DND-41 (cell line): Measurements from ENCODE around the gene PISD.

Experiments used
- ATAC-seq: fragments of 200-7000 bp; cut with Tn5 transposase; 3 replicates; pipeline ENCODE4 v1.9.1; 2021; ENCODE audit warnings: low read depth; ENCODE audit not compliant: insufficient read depth
- DNase-seq: peaks from one replicate; pipeline ENCODE4 v3.0.0-alpha.2; 2020
- H2AFZ ChIP-seq: 2 replicates; pipeline ENCODE4 v1.6.0; 2012; ENCODE audit warnings: low read depth, low read length
- H3K27ac ChIP-seq: 2 replicates; pipeline ENCODE4 v1.5.1; 2012; ENCODE audit warnings: low read length, inconsistent platforms
- H3K27me3 ChIP-seq: fragments of 200-600 bp; sonication (generic); 2 replicates; pipeline ENCODE4 v1.6.0; 2012; ENCODE audit warnings: low read length, mild to moderate bottlenecking, inconsistent platforms; ENCODE audit not compliant: insufficient read depth, poor library complexity
- H3K36me3 ChIP-seq: 2 replicates; pipeline ENCODE4 v1.5.1; 2012; ENCODE audit warnings: low read length, inconsistent platforms; ENCODE audit not compliant: insufficient read depth
- H3K4me1 ChIP-seq: 2 replicates; pipeline ENCODE4 v1.5.1; 2012; ENCODE audit warnings: mild to moderate bottlenecking, low read length; ENCODE audit not compliant: insufficient read depth
- H3K4me2 ChIP-seq: 2 replicates; pipeline ENCODE4 v1.6.0; 2012; ENCODE audit warnings: mild to moderate bottlenecking, moderate library complexity, low read length, inconsistent platforms; ENCODE audit not compliant: insufficient read depth
- H3K4me3 ChIP-seq, 2 experiments: fragments of 200-600 bp in 1 of 2; shearing (Covaris generic) in 1 of 2; 2 replicates each; pipeline ENCODE4 v1.5.1; 2012 to 2016; ENCODE audit warnings: inconsistent platforms in 2 of 2, low read length in 2 of 2, mild to moderate bottlenecking in 2 of 2, low read depth in 1 of 2, moderate library complexity in 1 of 2
- H3K79me2 ChIP-seq: 2 replicates; pipeline ENCODE4 v1.6.0; 2012; ENCODE audit warnings: low read length, inconsistent platforms; ENCODE audit not compliant: insufficient read depth
- H3K9ac ChIP-seq: 2 replicates; pipeline ENCODE4 v1.6.0; 2012; ENCODE audit warnings: low read depth, mild to moderate bottlenecking, inconsistent platforms, low read length, moderate library complexity
- H3K9me3 ChIP-seq: 2 replicates; pipeline ENCODE4 v1.5.1; 2012; ENCODE audit warnings: low read length, moderate library complexity, mild to moderate bottlenecking, inconsistent platforms; ENCODE audit not compliant: insufficient read depth, severe bottlenecking
- H4K20me1 ChIP-seq: 2 replicates; pipeline ENCODE4 v1.6.0; 2012; ENCODE audit warnings: low read length; ENCODE audit not compliant: insufficient read depth
- CTCF ChIP-seq: IDR thresholded peaks from 2 replicates; pipeline ENCODE4 v1.5.1; 2012; ENCODE audit warnings: borderline replicate concordance, low read length, moderate library complexity, mild to moderate bottlenecking; ENCODE audit not compliant: poor library complexity, severe bottlenecking; ENCODE audit errors: extremely low read depth
- EZH2 ChIP-seq: IDR thresholded peaks from 3 replicates; pipeline ENCODE4 v1.6.1; 2012; ENCODE audit warnings: borderline replicate concordance, low read depth, mild to moderate bottlenecking, moderate library complexity, low read length, inconsistent platforms; ENCODE audit not compliant: severe bottlenecking

The PISD gene

DNA sequence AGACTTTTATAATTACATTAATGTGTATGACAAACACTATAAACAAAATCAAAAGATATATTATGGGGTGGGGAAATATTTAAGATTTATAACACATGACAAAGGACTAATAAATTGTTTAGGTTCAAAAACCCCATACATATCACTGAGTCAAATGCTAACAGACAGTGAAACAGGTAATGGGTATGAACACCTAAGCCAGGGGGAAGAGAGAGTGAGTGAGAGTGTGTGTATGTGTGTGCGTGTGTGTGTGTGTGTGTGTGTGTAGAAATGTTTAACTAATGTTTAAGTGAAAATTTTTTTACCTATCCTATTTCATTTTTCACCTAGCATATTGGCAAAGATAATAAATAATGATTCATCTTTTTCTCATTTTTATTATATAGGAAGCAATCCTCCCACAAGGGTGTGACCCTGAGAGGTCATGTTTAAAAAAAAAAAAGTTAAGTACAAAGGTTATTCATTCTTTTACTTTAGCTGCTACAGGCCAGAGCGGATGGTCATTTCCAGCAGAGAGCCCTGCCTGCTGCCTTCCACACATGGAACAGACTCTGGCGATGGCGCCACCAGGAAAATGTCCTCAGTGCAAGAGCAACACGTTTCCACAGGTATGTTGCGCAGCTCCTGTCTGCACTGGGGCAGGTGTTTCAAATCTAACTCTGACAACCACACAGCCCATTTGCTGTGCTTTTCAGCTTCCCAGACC is 72.9 kb downstream of the PISD start:
- no peak for ATAC-seq
- DNase-seq = no peak
- no peaks in the 10 kb centered on the region for H4K20me1 ChIP-seq
- H2AFZ ChIP-seq = no peak overlapping the region
- H3K9me3 ChIP-seq = no peaks in the 10 kb centered on the region
- H3K27ac ChIP-seq = no peak overlapping the region
- no peak overlapping the region for H3K9ac ChIP-seq
- no peak overlapping the region for H3K4me3 ChIP-seq
- TF ChIP-seq EZH2 (no peak), CTCF (no peak)
- H3K4me1 ChIP-seq = no peaks in the 10 kb centered on the region
- H3K36me3 ChIP-seq = peaks cover 52% of the 10 kb centered on the region
- no peaks in the 10 kb centered on the region for H3K79me2 ChIP-seq
- no peak overlapping the region for H3K4me2 ChIP-seq
- H3K27me3 ChIP-seq = no peaks in the 10 kb centered on the region

DNA sequence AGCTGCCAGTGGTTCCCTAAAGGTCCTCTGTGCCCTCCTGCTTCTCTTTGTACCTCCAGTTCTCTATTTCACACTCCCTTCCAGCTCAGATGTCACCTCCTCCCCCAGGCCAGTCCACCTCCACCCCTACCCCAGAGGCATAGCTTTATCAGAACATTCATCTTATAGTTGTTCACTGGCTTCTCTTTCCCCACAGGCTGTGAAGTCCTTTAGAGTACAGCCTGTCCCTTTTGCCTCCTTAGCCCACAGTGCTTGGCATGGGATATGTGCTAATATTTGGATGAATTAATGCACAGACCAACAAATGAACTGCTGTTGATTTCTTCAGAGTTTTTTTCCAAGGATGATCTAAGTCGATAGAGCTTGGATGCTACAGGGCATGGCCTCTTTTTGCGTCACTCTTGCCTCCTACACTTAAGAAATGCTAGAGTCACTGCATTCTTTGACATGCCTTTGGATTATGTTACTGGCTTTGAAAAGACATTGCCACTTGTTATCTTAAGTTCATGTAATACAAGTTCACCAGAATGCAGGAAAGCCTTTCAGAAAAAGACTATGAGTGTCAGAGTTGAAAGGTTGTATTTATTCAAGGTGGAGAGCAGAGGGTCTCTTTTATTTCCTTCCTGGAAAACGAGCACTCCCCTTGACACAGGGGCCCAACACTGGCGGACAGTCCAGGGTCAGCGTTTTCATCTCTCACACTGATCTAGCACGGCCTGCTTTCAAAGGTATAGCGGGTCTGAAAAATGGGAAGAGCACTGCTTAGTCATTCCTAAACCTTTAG is 75.7 kb downstream of the PISD start:
- ATAC-seq = no peak
- Histone ChIP-seq H3K4me1 (no peaks in the 10 kb centered on the region), H3K79me2 (no peaks in the 10 kb centered on the region), H3K4me2 (no peak overlapping the region), H4K20me1 (no peaks in the 10 kb centered on the region), H3K27me3 (no peaks in the 10 kb centered on the region), H3K9me3 (no peaks in the 10 kb centered on the region), H3K27ac (no peak overlapping the region), H3K9ac (no peak overlapping the region), H2AFZ (no peak overlapping the region), H3K4me3 (no peak overlapping the region), H3K36me3 (peaks cover 59% of the 10 kb centered on the region)
- DNase-seq = no peak
- no peak for TF ChIP-seq CTCF
- no peak for TF ChIP-seq EZH2

- TF ChIP-seq CTCF (no peak), EZH2 (no peak)
- DNase-seq (no peak), ATAC-seq (no peak)
- no peak overlapping the region for H3K27ac ChIP-seq
- H3K79me2 ChIP-seq = no peaks in the 10 kb centered on the region
- no peaks in the 10 kb centered on the region for H3K9me3 ChIP-seq
- peaks cover 64% of the 10 kb centered on the region for H3K36me3 ChIP-seq
- H3K4me2 ChIP-seq = no peak overlapping the region
- H3K4me3 ChIP-seq = no peak overlapping the region
- H2AFZ ChIP-seq = no peak overlapping the region
- no peaks in the 10 kb centered on the region for H3K27me3 ChIP-seq
- H3K4me1 ChIP-seq = no peaks in the 10 kb centered on the region
- H4K20me1 ChIP-seq = no peaks in the 10 kb centered on the region
- no peak overlapping the region for H3K9ac ChIP-seq
Measured at GRCh38 chr22:31585161-31585859, 76.7 kb downstream of the PISD start.
